GM10266 (cell line): ENCODE data around the gene TMEM237.

ENCODE experiments used
- DNase-seq: peaks from one replicate; pipeline ENCODE4 v3.0.0; 2012; ENCODE audit errors: extremely low spot score
- TF ChIP-seq, protein P1 (sequence below): IDR thresholded peaks from 2 replicates; pipeline ENCODE4 v1.5.1; 2012; ENCODE audit warnings: mild to moderate bottlenecking, low read depth; ENCODE audit not compliant: control insufficient read depth, insufficient read depth; ENCODE audit errors: missing control alignments

TMEM237 gene

DNA sequence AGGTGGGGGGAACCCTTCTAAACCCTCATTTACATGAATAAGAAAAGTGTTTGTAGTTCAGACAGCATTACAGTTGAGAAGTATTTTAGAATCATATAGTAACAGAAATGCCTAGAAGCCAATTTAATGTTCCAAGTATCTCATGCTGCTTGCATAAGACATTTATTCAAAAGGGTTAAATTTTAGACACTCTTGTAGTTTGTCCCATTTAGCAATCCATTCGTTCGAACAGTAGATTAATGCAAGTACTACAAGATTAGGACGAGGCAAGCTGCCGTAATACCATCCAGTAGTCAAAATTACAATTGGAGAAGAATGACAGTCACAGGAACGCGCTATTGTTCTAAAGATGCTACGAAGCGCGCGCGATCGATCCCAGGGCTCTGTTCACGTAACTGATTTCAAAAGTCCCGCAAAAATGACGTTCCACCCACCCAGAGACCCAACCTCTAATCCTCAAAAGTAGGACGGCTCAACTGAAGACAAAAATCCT, 1.2 kb downstream of the TMEM237 start:
- TF ChIP-seq, protein P1, sequence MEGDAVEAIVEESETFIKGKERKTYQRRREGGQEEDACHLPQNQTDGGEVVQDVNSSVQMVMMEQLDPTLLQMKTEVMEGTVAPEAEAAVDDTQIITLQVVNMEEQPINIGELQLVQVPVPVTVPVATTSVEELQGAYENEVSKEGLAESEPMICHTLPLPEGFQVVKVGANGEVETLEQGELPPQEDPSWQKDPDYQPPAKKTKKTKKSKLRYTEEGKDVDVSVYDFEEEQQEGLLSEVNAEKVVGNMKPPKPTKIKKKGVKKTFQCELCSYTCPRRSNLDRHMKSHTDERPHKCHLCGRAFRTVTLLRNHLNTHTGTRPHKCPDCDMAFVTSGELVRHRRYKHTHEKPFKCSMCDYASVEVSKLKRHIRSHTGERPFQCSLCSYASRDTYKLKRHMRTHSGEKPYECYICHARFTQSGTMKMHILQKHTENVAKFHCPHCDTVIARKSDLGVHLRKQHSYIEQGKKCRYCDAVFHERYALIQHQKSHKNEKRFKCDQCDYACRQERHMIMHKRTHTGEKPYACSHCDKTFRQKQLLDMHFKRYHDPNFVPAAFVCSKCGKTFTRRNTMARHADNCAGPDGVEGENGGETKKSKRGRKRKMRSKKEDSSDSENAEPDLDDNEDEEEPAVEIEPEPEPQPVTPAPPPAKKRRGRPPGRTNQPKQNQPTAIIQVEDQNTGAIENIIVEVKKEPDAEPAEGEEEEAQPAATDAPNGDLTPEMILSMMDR: no peak
- DNase-seq: no peak

- TF ChIP-seq, protein P1: no peak
- DNase-seq: no peak
These were observed 4.1 kb downstream of the TMEM237 start for GRCh38 chr2:201639205-201639604.

- no peak for DNase-seq
- TF ChIP-seq, protein P1: no peak
These were observed 5.0 kb downstream of the TMEM237 start for GRCh38 chr2:201638326-201638725.

GRCh38 chr2:201633661-201634249, 9.5 kb downstream of the TMEM237 start:
- TF ChIP-seq, protein P1: no peak
- DNase-seq: no peak

DNA sequence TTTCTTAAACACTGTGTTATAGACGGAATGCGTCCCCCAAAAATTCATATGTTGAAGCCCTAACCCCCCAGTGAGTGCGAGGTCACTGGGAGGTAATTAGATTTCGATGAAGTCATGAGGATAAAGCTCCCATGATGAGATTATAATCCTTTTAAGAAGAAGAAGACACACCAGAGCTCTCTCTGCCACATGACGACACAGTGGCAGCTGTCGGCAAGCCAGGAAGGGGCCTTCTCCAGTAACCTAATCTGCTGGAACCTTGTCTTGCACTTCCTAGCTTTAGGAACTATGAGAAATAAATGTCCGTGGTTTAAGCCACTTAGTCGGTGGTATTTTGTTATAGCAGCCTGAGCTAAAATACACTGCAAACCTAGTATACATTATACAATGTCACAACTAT, 12.3 kb downstream of the TMEM237 start:
- DNase-seq: no peak
- TF ChIP-seq, protein P1: no peak

DNA sequence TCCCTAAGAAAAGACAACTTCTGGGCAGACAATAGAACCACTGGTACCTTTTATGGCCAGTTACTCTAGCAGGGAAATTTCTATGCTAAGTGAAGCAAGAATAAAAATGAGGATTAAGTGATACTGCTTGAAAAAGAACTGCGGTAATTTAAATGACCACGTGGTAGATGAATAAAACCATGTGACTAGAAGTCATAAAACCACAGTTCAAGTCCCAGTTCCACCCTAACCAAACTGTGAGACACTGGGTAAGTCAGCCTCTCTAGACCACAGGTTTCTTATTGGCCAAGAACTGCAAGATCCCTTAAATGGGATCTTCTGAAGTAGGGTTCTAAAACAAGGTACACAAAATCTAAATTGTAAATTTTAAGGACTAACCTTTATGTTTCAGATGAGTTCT, 12.7 kb downstream of the TMEM237 start:
- DNase-seq: no peak
- TF ChIP-seq, protein P1: no peak

DNA sequence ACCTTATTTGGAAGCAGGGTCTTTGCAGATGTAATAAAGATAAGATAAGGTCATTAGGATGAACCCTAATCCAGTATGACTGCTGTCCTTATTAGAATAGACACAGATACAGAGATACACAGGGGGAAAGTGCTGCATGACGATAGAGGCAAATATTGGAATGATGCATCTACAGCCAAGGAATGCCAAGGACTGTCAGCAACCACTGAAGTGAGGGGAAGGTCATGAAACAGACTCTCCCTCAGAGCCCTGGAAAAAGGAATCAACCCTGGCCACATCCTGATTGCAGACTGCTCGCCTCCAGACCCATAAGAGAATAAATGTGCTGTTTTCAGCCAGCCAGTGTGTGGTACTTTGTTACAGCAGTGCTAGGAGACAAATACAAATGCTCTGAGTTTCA, 14.8 kb downstream of the TMEM237 start:
- TF ChIP-seq, protein P1: no peak
- no peak for DNase-seq
